ENCODE data around the gene NLE1.
"Not testable (repeated sequence)": the region's sequence is repeated elsewhere in the genome, so short reads cannot be mapped to it uniquely, and the experiment has no call there.

NLE1 gene

DNA sequence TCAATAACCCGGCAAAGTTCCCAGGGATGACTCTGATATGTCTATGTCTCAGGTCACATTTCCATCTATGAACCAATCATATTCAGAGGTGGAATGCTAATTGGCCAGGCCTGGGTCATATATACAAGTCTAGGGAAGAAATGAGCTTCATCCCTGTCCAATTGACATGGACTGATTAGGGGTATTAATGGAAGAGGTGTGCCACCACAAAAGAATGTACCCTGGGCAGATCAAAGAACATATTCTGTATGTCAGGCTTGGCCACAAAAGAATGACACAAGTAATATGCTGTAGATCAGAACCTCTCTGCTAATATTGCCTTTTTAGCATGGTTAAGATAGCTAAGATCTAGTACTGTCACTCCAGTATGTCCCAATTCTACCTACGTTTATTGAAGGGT lies 45.4 kb upstream of the NLE1 start:
- Histone ChIP-seq H3K27me3 (ENCODE audit: insufficient read depth, poor library complexity, severe bottlenecking) (no peaks in the 10 kb centered on the region), H3K27ac (ENCODE audit: poor library complexity, severe bottlenecking) (peak overlapping the region; percentile 28), H3K4me1 (ENCODE audit: insufficient read depth, poor library complexity, severe bottlenecking) (peaks cover 21% of the 10 kb centered on the region), H3K36me3 (ENCODE audit: low read depth) (no peaks in the 10 kb centered on the region), H3K9me3 (ENCODE audit: severe bottlenecking) (no peaks in the 10 kb centered on the region), H3K4me3 (ENCODE audit: severe bottlenecking) (no peak overlapping the region)
- ATAC-seq (ENCODE audit: low read depth) = no peak
- TF ChIP-seq, protein P1, sequence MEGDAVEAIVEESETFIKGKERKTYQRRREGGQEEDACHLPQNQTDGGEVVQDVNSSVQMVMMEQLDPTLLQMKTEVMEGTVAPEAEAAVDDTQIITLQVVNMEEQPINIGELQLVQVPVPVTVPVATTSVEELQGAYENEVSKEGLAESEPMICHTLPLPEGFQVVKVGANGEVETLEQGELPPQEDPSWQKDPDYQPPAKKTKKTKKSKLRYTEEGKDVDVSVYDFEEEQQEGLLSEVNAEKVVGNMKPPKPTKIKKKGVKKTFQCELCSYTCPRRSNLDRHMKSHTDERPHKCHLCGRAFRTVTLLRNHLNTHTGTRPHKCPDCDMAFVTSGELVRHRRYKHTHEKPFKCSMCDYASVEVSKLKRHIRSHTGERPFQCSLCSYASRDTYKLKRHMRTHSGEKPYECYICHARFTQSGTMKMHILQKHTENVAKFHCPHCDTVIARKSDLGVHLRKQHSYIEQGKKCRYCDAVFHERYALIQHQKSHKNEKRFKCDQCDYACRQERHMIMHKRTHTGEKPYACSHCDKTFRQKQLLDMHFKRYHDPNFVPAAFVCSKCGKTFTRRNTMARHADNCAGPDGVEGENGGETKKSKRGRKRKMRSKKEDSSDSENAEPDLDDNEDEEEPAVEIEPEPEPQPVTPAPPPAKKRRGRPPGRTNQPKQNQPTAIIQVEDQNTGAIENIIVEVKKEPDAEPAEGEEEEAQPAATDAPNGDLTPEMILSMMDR (IDR thresholded peaks at IDR 0.05; ENCODE audit: poor library complexity, severe bottlenecking) = no peak
- DNase-seq (ENCODE audit: low spot score) = no peak

GRCh38 chr17:35185849-35186248 lies 43.7 kb upstream of the NLE1 start:
- Histone ChIP-seq H3K9me3 (ENCODE audit: severe bottlenecking) (no peaks in the 10 kb centered on the region), H3K27me3 (ENCODE audit: insufficient read depth, poor library complexity, severe bottlenecking) (no peaks in the 10 kb centered on the region), H3K27ac (ENCODE audit: poor library complexity, severe bottlenecking) (no peak overlapping the region), H3K36me3 (ENCODE audit: low read depth) (no peaks in the 10 kb centered on the region), H3K4me1 (ENCODE audit: insufficient read depth, poor library complexity, severe bottlenecking) (peaks cover 21% of the 10 kb centered on the region), H3K4me3 (ENCODE audit: severe bottlenecking) (no peak overlapping the region)
- DNase-seq (ENCODE audit: low spot score) = no peak
- no peak for ATAC-seq (ENCODE audit: low read depth)
- TF ChIP-seq, protein P1 (IDR thresholded peaks at IDR 0.05; ENCODE audit: poor library complexity, severe bottlenecking) = no peak

DNA sequence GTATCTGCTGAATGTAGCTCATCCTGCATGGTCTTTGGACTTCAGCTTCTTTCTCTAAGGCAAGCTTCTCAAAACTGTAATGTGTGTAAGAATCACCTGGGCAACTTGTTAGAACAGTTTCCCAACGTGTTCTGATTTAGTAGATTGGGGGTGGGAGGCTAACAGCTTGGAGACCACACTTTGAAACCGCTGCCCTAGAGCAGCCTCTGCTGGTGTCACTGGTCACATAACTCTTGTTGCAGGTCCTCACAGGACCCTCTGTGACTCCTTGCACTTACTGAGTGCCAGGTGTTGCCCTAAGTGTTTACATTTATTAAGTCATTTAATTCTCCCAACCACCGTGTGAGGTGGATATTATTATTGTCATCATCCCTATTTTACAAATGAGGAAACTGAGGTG lies 42.2 kb upstream of the NLE1 start:
- Histone ChIP-seq H3K27ac (ENCODE audit: poor library complexity, severe bottlenecking) (no peak overlapping the region), H3K4me3 (ENCODE audit: severe bottlenecking) (no peak overlapping the region), H3K27me3 (ENCODE audit: insufficient read depth, poor library complexity, severe bottlenecking) (no peaks in the 10 kb centered on the region), H3K36me3 (ENCODE audit: low read depth) (no peaks in the 10 kb centered on the region), H3K9me3 (ENCODE audit: severe bottlenecking) (no peaks in the 10 kb centered on the region), H3K4me1 (ENCODE audit: insufficient read depth, poor library complexity, severe bottlenecking) (peaks cover 16% of the 10 kb centered on the region)
- ATAC-seq (ENCODE audit: low read depth) (no peak), DNase-seq (ENCODE audit: low spot score) (no peak)
- TF ChIP-seq, protein P1 (IDR thresholded peaks at IDR 0.05; ENCODE audit: poor library complexity, severe bottlenecking) = no peak

GRCh38 chr17:35183332-35183731 lies 41.2 kb upstream of the NLE1 start:
- H3K9me3 ChIP-seq (ENCODE audit: severe bottlenecking) = no peaks in the 10 kb centered on the region
- no peak for ATAC-seq (ENCODE audit: low read depth)
- H3K4me1 ChIP-seq (ENCODE audit: insufficient read depth, poor library complexity, severe bottlenecking) = peaks cover 12% of the 10 kb centered on the region
- TF ChIP-seq, protein P1 (IDR thresholded peaks at IDR 0.05; ENCODE audit: poor library complexity, severe bottlenecking) = no peak
- DNase-seq (ENCODE audit: low spot score) = no peak
- H3K27me3 ChIP-seq (ENCODE audit: insufficient read depth, poor library complexity, severe bottlenecking) = no peaks in the 10 kb centered on the region
- H3K4me3 ChIP-seq (ENCODE audit: severe bottlenecking) = no peak overlapping the region
- H3K27ac ChIP-seq (ENCODE audit: poor library complexity, severe bottlenecking) = no peak overlapping the region
- no peaks in the 10 kb centered on the region for H3K36me3 ChIP-seq (ENCODE audit: low read depth)

DNA sequence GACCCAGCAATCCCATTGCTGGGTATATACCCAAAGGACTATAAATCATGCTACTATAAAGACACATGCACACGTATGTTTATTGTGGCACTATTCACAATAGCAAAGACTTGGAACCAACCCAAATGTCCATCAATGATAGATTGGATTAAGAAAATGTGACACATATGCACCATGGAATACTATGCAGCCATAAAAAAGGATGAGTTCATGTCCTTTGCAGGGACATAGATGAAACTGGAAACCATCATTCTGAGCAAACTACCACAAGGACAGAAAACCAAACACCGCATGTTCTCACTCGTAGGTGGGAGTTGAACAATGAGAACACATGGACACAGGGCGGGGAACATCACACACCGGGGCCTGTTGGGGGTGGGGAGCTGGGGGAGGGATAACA lies 37.3 kb upstream of the NLE1 start:
- ATAC-seq (ENCODE audit: low read depth); H3K27me3 ChIP-seq (ENCODE audit: insufficient read depth, poor library complexity, severe bottlenecking): not testable (repeated sequence)

More for the DNA sequence above, 37.3 kb upstream of the NLE1 start:
- H3K27ac ChIP-seq (ENCODE audit: poor library complexity, severe bottlenecking); H3K36me3 ChIP-seq (ENCODE audit: low read depth); H3K4me3 ChIP-seq (ENCODE audit: severe bottlenecking); H3K4me1 ChIP-seq (ENCODE audit: insufficient read depth, poor library complexity, severe bottlenecking); H3K9me3 ChIP-seq (ENCODE audit: severe bottlenecking); DNase-seq (ENCODE audit: low spot score): not testable (repeated sequence)

All from RWPE2 (cell line).